Astrocyte of the cerebellum (primary cell): Measurements from ENCODE around the gene ALPL.

ENCODE experiments used
- DNase-seq: peaks from one replicate; pipeline ENCODE4 v3.0.0-alpha.2; 2011; ENCODE audit warnings: low read depth
- H3K4me3 ChIP-seq: 2 replicates; pipeline ENCODE4 v1.5.1; 2011; ENCODE audit warnings: mild to moderate bottlenecking, low read depth, low read length, moderate library complexity
- CTCF ChIP-seq: IDR thresholded peaks from 2 replicates; pipeline ENCODE4 v1.5.1; 2012; ENCODE audit warnings: low read length, low read depth, moderate library complexity, mild to moderate bottlenecking; ENCODE audit errors: missing control alignments
- in situ Hi-C: cut with HindIII; loops from 2 replicates; pipeline ENCODE4 v1.10.0; 2017; ENCODE audit warnings: low sequenced_read_pairs

Gene ALPL

DNA sequence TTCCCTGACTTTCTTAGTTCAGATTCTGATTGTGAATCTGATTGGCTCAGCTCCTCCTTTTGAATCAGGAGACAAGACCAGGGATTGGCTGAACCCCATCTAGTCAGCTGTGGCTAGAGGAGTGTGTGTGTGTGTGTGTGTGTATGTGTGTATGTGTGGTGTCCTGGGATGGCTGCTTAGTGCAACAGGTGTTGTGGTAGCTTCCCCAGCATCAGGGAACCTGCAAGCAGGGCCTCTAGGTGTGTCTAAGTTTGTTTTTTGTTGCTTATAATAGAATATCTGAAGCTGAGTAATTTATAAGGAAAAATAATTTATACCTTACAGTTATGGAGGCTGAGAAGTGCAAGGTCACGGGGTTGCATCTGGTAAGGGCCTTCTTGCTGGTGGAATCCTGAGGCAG lies 13.2 kb upstream of the ALPL start:
- TF ChIP-seq CTCF = no peak
- H3K4me3 ChIP-seq = no peak overlapping the region
- no peak for DNase-seq
- in situ Hi-C loops = no loop called here

GRCh38 chr1:21496886-21497285 lies 12.3 kb upstream of the ALPL start:
- no peak for TF ChIP-seq CTCF
- in situ Hi-C loops = no loop called here

GRCh38 chr1:21497466-21498061 lies 11.7 kb upstream of the ALPL start:
- TF ChIP-seq CTCF = no peak
- in situ Hi-C loops = no loop called here
- DNase-seq = no peak
- H3K4me3 ChIP-seq = no peak overlapping the region

More at GRCh38 chr1:21496886-21497285, 12.3 kb upstream of the ALPL start:
- no peak overlapping the region for H3K4me3 ChIP-seq
- DNase-seq = no peak

DNA sequence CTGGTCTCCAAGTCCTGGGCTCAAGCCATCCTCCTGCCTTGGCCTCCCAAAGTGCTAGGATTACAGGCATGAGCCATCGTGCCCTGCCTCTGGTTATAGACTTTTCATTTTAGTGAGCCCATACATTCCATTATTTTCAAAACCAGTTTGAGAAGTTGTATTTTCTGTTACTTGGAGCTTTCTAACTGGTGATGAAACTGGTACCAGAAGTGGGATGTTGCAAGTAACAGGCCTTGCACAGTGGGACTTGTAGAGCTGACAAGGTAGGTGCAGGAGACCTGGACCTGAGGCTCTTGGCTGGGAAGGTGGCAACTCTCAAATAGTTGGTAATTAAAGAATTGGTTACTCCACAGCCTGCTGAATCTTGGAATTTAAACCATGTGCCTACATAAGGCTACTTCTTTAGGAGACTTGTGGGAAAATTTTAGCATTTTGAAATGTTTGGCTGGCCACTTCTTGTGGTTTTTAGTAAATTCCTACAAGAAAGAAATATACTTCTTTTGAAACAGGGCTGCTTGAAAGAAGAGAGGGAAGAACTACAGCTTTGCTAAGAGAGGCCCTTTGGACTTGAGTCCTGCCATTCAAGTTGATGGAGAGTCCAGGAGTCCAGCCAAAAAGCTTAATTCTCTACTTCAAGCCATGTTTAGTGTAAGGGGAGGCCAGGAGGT lies 9.8 kb upstream of the ALPL start:
- DNase-seq = no peak
- no peak for TF ChIP-seq CTCF
- in situ Hi-C loops = no loop called here
- no peak overlapping the region for H3K4me3 ChIP-seq

GRCh38 chr1:21503706-21504377 lies 5.4 kb upstream of the ALPL start:
- in situ Hi-C loops = no loop called here
- TF ChIP-seq CTCF = no peak
- no peak overlapping the region for H3K4me3 ChIP-seq
- no peak for DNase-seq

- TF ChIP-seq CTCF = no peak
- in situ Hi-C loops = no loop called here
- no peak for DNase-seq
- H3K4me3 ChIP-seq = no peak overlapping the region
Observed at GRCh38 chr1:21506804-21507203, 2.4 kb upstream of the ALPL start.
